Ovary (tissue), 3 donors: ENCODE measurements around the gene ANKLE1.

Experiments
- CTCF ChIP-seq, 3 donors: fragments of 450-650 bp in 2 of 3; fragments of 200-600 bp in 1 of 3; IDR thresholded peaks; one replicate each; pipeline versions ENCODE4 v1.5.1 to v1.8.0; 2016 to 2022; ENCODE audit warnings: antibody characterized with exemption in 3 of 3, mild to moderate bottlenecking in 1 of 3
- EP300 ChIP-seq: sonication (generic); formaldehyde crosslinking; IDR thresholded peaks from one replicate; pipeline ENCODE4 v1.6.1; 2017; ENCODE audit warnings: antibody characterized with exemption
- POLR2A ChIP-seq: fragments of 450-650 bp; IDR thresholded peaks from one replicate; pipeline ENCODE4 v1.6.1; 2017; ENCODE audit warnings: antibody characterized with exemption, mild to moderate bottlenecking, moderate library complexity
- donor health status: DM: no; HTN: no; CAD: no.

- TF ChIP-seq CTCF (IDR thresholded peaks at IDR 0.05) (peak; percentile 56 to 86 (median 75)), POLR2A (no peak), EP300 (no peak)
These were observed 906 bp downstream of the ANKLE1 start for GRCh38 chr19:17282488-17283125.
